ENCODE measurements around the gene CHSY1.

Gene CHSY1

DNA sequence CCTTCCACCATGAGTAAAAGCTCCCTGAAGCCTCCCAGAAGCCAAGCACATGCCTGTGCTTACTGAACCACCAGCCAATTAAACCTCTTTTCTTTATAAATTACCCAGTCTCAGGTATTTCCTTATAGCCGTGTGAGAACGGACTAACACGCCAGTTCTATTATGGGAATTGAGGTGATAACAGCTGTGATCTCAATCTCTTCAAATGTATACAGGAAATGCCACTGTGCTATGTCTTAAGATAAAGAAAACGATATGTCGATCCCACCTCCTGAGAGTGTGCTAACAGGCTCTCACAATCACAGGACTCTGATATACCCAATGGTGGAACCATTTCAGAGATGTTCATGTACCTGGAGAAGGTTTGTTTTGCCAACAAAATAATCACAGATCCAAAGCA lies 26.2 kb downstream of the CHSY1 start:
- intact Hi-C loops (cut with DNase I; ENCODE audit: low total_unique reads): no loop called here

GRCh38 chr15:101221902-101222301 lies 29.9 kb downstream of the CHSY1 start:
- no peak overlapping the region for H3K27ac ChIP-seq
- H3K4me3 ChIP-seq: no peak overlapping the region
- H3K27me3 ChIP-seq: no peaks in the 10 kb centered on the region
- intact Hi-C loops (cut with DNase I; ENCODE audit: low total_unique reads): no loop called here
- peaks cover 0 to 10% (median 0%) of the 10 kb centered on the region in 3 donors for H3K36me3 ChIP-seq
- no peak for DNase-seq
- no peak for TF ChIP-seq CTCF (IDR thresholded peaks at IDR 0.05)
- peaks cover 0 to 35% (median 17%) of the 10 kb centered on the region in 4 donors for H3K4me1 ChIP-seq
- no peaks in the 10 kb centered on the region for H3K9me3 ChIP-seq

More for the DNA sequence above, 26.2 kb downstream of the CHSY1 start:
- no peak for DNase-seq
- no peaks in the 10 kb centered on the region for H3K27me3 ChIP-seq
- H3K27ac ChIP-seq: no peak overlapping the region
- H3K36me3 ChIP-seq: peaks cover 0 to 4% (median 0%) of the 10 kb centered on the region in 3 donors
- no peak overlapping the region for H3K4me3 ChIP-seq
- TF ChIP-seq CTCF (IDR thresholded peaks at IDR 0.05): no peak
- H3K9me3 ChIP-seq: peaks cover 0 to 11% (median 3%) of the 10 kb centered on the region in 3 donors
- peaks cover 0 to 31% (median 11%) of the 10 kb centered on the region in 4 donors for H3K4me1 ChIP-seq

GRCh38 chr15:101220060-101220459 lies 31.8 kb downstream of the CHSY1 start:
- TF ChIP-seq CTCF (IDR thresholded peaks at IDR 0.05): no peak
- intact Hi-C loops (cut with DNase I; ENCODE audit: low total_unique reads): no loop called here
- no peaks in the 10 kb centered on the region for H3K27me3 ChIP-seq
- no peak for DNase-seq
- no peak overlapping the region for H3K27ac ChIP-seq
- no peaks in the 10 kb centered on the region for H3K9me3 ChIP-seq
- H3K4me3 ChIP-seq: no peak overlapping the region
- H3K36me3 ChIP-seq: peaks cover 0 to 10% (median 0%) of the 10 kb centered on the region in 3 donors
- H3K4me1 ChIP-seq: peaks cover 0 to 33% (median 15%) of the 10 kb centered on the region in 4 donors

GRCh38 chr15:101219441-101219840 lies 32.4 kb downstream of the CHSY1 start:
- H3K4me1 ChIP-seq: peaks cover 0 to 27% (median 12%) of the 10 kb centered on the region in 4 donors
- TF ChIP-seq CTCF (IDR thresholded peaks at IDR 0.05): no peak
- H3K9me3 ChIP-seq: no peaks in the 10 kb centered on the region
- H3K27ac ChIP-seq: no peak overlapping the region
- H3K4me3 ChIP-seq: no peak overlapping the region
- intact Hi-C loops (cut with DNase I; ENCODE audit: low total_unique reads): no loop called here
- H3K27me3 ChIP-seq: no peaks in the 10 kb centered on the region
- DNase-seq: no peak
- H3K36me3 ChIP-seq: peaks cover 0 to 10% (median 0%) of the 10 kb centered on the region in 3 donors

- Histone ChIP-seq H3K36me3 (peaks cover 0 to 10% (median 0%) of the 10 kb centered on the region in 3 donors), H3K9me3 (no peaks in the 10 kb centered on the region), H3K27me3 (no peaks in the 10 kb centered on the region), H3K4me3 (no peak overlapping the region), H3K4me1 (peaks cover 0 to 22% (median 9%) of the 10 kb centered on the region in 4 donors), H3K27ac (no peak overlapping the region)
- intact Hi-C loops (cut with DNase I; ENCODE audit: low total_unique reads): no loop called here
- no peak for DNase-seq
- TF ChIP-seq CTCF (IDR thresholded peaks at IDR 0.05): no peak
Measured at GRCh38 chr15:101217446-101217845, 34.4 kb downstream of the CHSY1 start.

- TF ChIP-seq CTCF (IDR thresholded peaks at IDR 0.05): no peak
- H3K36me3 ChIP-seq: peaks cover 0 to 10% (median 0%) of the 10 kb centered on the region in 3 donors
- peaks cover 0 to 16% (median 7%) of the 10 kb centered on the region in 4 donors for H3K4me1 ChIP-seq
- no peaks in the 10 kb centered on the region for H3K9me3 ChIP-seq
- DNase-seq: no peak
- H3K27me3 ChIP-seq: no peaks in the 10 kb centered on the region
- intact Hi-C loops (cut with DNase I; ENCODE audit: low total_unique reads): no loop called here
- no peak overlapping the region for H3K27ac ChIP-seq
- H3K4me3 ChIP-seq: no peak overlapping the region
Measured at GRCh38 chr15:101216100-101216499, 35.7 kb downstream of the CHSY1 start.
